G401.6 (cell line): Measurements from ENCODE around the gene CCL20.

Experiments used
- FAIRE-seq: peaks from 2 replicates; lab custom pipeline; 2012; peaks lifted over from hg19 to GRCh38; lab: Jason Lieb, UNC

The CCL20 gene

GRCh38 chr2:227804975-227805374 is 8.7 kb upstream of the CCL20 start:
- FAIRE-seq, result no peak

DNA sequence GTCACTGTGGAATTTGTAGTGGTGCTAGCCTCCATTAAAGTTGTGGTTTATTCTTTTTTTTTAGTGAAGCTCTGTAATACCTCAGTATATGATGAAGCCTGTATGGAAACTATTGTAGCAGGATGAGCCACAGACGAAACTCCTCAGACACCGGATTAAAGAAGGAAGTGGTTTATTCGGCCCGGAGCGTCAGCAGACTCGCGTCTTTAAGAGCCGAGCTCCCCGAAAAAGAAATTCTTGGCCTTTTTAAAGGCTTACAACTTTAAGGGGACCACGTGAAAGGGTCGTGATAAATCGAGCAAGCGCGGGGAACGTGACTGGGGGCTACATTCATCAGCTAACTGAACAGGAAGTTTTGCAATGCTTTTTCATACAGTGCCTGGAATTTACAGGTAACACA is 8.1 kb upstream of the CCL20 start:
- FAIRE-seq, result no peak

GRCh38 chr2:227808936-227809335 is 4.7 kb upstream of the CCL20 start:
- FAIRE-seq, result no peak

DNA sequence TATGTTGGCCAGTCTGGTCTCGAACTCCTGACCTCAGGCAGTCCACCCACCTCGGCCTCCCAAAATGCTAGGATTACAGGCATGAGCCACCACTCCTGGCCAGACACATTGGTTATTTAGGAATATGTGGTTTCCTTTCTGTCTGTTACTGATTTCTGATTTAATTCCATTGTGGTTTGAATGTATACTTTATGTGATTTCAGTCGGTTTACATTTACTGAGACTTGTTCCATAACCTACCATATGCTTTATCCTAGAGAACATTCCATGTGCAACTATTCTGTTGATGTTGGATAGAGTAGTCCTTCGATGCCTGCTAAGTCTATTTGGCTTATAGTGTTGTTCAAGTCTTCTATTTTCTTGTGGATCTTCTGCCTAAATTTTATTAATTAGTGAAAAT is 1.6 kb upstream of the CCL20 start:
- FAIRE-seq, result no peak

DNA sequence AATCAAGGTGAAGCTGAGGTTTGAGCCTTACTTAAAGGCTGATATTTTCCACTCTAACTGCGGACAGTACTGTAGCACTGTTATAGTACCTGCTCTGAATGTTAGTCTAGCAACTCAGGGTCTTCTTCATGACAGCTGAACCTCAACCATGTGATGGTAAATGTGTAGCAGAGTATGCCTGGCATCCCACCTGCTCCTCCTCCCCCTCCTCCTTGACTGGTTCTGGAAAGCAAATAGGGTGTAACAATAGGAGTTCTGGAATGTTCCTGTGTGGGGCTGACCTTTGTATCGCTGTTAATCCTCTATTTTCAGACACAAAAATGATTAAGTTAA is 447 bp upstream of the CCL20 start:
- FAIRE-seq, result no peak

DNA sequence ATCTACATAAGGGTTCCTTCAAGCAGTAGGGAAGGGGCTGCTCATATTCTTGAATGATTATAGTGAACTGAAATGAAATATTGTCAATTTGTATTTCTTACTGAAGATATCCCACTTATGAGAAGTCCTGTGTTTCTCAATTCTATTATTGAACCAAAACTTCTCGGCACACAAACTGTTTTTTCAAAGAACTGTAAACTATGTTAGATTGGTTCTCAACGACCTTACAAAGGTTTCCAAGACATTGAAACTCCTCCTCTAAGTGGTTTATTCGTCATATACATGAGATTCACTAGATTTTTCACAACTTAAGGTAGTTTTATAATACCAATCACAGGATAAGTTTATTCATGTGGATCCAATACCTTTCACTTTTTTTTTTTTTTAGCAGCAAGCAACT is 1.4 kb downstream of the CCL20 start:
- FAIRE-seq, result no peak

- no peak for FAIRE-seq
These were observed 3.1 kb downstream of the CCL20 start for GRCh38 chr2:227816507-227817294.

- no peak for FAIRE-seq
These were observed 3.7 kb downstream of the CCL20 start for GRCh38 chr2:227817336-227817735.

GRCh38 chr2:227817850-227818674 is 4.4 kb downstream of the CCL20 start:
- FAIRE-seq, result no peak

- no peak for FAIRE-seq
These were observed 5.2 kb downstream of the CCL20 start for GRCh38 chr2:227818675-227819397.

DNA sequence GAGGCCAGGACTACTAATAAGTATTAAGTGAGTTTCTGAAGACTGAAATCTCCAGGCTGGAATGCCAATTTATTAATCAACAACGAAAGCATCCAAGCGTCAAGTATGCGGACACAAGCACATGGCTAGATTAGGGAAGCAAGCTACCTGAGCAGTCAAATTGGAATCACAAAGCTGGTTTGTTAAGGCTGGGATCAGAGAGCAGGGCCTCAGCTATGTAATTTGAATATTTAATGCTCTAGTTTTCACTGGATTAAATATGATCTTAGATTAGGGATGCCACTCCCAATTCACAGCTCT is 5.7 kb downstream of the CCL20 start:
- no peak for FAIRE-seq

DNA sequence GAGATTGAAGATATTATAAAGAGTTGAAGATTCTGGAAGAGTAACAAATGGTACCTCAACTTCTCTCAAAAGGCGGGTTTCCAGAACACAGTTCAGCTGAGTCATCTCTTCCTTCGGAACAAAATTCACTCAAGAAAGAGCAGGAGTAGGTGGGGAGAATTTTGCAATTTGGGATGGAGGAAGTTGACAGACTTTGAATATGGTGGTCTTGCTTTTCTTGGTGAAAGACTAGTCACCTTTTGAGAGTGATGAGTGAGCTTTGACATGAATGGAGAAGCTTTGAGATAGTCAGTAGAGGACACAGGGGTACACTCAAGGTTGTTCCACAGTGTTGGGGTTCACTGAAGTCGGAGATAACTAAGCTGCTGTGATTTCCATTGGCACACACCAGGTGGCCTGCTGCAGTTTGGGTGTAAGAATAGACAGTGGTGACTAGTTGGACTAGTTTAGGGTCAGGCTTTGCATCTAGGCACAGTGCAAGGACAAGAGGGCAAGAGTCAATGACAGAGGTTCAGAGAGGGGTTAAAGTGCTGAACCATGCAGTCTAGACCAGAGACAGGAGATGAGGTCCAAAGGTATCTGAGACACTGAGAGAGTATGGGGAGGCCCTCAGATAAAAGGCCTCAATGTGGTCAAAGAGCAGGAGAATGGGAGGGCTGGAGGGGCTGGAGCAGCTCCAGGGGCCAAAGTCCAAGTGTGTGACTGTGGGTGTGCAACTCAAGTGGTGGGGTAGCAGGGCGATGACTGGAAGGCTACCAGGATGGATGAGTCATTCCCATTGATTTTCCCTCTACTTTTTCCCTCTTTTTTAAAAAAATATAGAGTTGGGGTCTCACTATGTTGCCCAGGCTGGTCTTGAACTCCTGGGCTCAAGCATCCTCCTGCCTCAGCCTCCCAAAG is 7.7 kb downstream of the CCL20 start:
- FAIRE-seq, result no peak

DNA sequence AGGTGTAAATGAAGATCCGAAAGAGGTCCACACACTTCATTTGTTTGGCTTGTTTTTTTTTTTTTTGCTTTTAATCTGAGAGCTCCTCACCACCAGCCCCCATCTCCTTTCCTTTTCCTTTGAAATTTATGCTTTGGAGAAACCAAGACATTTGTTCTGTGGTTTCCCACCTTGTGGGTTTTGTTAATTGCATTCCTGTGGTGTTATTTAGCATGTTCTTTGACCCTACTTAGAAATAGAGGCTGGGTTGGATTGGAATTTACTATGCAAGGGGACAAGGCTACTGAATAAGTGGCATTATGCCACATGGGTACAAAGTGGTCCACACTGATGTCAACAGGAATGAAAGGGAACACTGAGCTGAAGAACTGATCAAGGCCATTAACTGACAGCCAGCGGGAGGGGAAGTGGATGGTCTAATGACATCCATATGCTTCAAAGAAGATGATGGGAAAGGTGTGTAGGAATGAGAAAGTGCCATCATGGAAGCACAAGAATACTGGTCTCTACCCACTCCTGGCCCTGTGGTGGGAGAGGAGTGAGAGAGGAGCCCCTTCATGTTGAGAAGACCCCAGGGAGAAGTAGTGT is 8.9 kb downstream of the CCL20 start:
- no peak for FAIRE-seq

DNA sequence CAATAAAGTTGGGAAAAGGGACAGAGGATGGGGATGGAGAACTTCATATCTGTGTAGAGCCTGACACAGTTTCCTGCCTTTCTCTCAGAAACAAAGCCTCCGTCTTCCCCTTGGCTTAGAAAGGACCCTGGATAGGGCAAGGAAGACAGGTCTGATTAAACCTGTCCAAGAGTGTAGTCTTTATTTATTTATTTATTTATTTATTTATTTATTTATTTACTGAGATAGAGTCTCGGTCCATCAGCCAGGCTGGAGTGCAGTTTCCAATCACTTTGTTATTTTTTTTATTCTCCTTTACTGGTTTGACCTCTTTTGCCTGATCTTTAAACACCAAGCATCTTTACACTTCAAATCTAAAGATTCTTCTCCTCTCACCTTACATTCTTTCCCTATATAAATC is 10.3 kb downstream of the CCL20 start:
- FAIRE-seq, result no peak

DNA sequence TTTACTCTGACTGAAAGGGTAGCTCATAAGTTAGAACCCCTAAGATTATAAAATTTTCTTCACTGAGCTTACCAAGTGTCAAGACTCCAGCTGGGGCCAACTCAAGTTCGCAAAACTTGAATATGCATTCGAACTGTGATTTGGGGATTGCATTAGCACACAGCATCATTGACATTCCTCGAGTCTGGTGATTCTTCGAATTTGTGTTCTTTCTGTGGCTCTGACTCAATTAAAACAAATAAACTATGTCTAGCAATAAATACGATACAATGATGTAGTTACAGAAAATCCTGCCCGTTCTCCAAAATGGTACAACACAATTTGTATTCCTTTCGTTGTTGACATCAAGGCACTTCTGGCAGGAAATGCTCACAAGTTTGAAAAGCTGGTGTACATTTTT is 11.1 kb downstream of the CCL20 start:
- FAIRE-seq, result no peak

DNA sequence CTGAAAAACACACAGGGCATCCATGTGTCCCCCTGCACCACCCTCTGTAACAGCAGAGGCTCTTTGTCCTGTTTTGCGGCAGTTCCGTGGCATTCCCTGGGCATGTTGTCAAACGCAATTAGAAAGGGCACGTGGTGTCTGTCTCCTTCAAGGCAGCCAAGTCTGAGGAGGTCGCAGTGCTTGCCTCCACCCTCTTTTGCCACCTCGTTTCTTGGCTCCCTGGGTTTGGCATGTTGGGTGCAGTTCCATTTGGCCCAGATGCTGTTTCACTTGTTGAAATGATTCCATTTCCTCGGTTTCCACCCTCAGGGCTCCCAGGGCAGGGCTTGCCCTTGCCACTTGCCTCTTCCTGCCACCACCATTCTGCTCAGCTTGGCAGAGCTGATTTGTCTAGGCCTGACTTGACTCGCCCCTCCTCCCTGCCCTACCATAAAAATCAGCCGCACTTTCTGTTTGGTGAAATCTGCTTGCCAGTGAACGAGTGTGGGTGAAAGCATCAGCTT is 12.4 kb downstream of the CCL20 start:
- no peak for FAIRE-seq

DNA sequence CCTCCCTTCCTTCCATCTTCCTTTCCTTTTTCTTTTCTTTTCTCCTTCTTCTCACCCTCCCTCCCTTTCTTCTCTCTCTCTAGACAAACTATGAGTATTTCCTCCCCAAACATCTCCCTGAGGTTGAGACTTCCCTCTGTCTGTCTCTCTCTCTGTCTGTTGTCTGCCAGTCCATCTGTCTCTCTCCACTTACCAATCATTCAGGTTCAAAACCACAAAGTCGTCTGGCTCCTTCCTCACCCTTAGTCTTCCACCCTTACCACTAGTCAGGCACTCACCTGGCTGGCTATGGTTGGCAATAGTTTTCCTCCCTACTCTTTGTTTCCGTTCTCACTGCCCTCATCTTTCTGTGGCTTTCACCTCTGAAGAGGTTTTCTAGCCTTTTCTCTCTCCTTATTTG is 12.9 kb downstream of the CCL20 start:
- no peak for FAIRE-seq

DNA sequence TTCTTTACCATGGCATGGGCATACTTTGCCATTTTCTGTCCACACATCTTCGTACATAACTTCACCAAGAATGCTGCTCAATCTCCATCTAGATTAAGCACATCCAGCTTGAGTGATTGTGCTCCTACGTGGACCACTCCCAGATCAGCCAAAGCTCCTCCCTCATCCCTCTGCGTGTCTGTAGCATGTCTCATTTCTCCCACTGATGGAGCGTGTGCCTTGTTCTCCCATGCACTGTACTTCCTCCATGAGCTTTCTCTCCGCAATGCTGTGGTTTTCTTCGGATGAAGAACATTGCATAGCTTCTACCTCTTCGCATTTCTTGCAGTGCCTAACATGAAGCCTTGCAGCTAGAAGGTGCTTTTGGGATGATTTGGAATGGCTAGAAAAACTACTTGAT is 13.5 kb downstream of the CCL20 start:
- no peak for FAIRE-seq

- no peak for FAIRE-seq
These were observed 14.9 kb downstream of the CCL20 start for GRCh38 chr2:227828477-227828912.

- no peak for FAIRE-seq
These were observed 15.7 kb downstream of the CCL20 start for GRCh38 chr2:227829337-227829736.

DNA sequence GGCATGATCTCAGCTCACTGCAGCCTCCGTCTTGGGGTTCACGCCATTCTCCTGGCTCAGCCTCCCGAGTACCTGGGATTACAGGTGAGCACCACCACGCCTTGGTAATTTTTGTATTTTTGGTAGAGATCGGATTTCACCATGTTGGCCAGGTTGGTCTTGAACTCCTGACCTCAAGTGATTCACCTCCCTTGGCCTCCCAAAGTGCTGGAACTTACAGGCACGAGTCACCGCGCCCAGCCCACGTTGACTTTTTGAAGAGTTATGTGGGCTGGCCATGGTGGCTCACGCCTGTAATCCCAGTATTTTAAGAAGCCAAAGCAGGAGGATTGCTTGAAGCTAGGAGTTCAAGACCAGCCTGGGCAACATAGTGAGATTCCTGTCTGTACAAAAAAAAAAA is 20.8 kb downstream of the CCL20 start:
- no peak for FAIRE-seq
